Stimulated activated CD4-positive, alpha-beta T cell treated with anti-CD3 and anti-CD28 coated beads, TNF-alpha, amount 100 ng/mL, for 24 hours (primary cell): Measurements from ENCODE around the gene ROBO1.

Experiments used
- DNase-seq, 3 experiments: peaks; one replicate each; pipeline ENCODE4 v3.0.0-alpha.2; 2020; ENCODE audit warnings: low read depth in 3 of 3

The ROBO1 gene

DNA sequence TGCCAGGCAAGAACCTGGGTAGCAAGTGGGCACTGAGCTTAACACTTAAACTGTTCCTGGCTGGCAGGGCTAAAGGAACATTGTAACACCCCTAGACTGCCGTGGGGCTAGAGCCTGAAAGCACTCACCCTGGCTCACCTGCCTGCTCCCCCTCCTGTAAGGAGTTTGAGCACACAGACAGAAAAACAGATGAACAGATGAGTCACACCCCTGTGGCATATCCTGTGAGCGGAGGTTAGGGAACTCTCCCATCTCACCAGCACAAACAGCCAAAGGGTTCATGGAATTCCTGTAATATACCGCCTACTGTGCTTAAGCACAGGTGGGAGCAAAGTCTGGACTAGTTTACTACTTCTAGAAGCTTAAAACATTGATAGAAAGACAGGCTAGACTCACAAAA is 300.1 kb downstream of the ROBO1 start:
- no peak for DNase-seq

DNA sequence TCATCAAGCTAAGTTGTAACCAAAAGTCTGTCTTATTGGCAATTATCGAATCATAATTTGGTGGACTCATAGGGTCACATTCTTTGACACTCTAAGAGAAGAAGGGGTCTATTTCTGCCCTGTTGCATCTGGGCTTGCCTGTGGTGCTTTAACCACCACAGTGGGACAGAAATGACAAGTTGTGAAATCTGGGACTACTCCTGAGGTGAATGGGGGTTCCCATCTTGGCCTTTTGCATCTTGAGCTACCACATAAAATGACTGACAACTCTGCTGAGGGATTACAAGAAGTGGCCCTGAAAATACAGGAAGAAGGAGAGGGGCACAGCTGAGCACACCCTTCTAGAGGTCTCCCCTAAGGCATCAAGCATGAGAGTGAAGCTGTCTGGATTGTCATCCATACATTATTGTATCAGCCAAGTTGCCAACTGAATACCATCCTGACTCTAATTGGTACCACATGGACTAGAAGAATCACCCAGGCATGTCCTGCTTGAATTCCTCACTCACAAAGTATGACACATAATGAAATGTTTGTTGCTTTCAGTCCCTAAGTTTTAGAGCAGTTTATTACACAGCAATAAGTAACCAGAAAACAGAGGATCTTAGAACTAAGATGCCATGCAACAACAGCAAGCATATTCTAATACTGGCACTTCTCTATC is 306.5 kb downstream of the ROBO1 start:
- no peak for DNase-seq

DNA sequence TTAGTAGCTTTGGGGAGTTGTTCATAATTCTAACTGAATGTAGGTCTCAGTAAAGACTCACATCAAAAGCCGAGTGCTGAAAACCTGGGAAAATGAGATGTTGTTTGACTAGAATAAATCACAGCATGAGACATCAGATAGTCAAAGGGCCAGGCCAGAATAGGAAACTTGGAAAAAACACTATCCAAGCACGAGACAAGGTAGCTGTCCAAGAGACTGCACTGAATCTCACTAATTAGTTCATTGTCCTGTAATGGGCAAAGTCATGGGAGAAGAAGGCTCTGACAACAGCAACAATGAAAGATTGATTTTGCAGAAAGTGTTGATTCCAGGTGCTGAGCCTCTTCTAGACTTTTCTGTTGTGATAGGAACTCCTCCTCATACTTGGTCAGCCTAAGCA is 314.2 kb downstream of the ROBO1 start:
- DNase-seq = no peak

DNA sequence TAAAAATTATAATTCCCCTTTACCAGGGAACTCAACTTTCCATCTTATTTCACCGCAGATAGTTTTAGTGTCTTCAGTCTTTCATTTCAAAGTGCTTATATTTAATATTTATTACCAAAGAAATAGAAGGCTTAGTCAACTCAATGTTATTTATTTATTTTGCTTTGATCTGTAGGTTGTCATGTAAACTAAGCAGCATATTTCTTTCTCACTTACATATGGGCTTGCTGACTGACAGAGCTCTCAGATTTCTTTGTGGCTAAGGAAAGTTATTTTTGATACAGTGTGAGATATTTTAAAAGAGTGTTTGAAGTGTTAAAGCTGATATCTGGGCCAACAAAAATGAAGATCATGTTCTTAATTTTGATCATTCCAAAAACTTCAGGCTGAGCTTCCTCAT is 331.4 kb downstream of the ROBO1 start:
- no peak for DNase-seq

DNA sequence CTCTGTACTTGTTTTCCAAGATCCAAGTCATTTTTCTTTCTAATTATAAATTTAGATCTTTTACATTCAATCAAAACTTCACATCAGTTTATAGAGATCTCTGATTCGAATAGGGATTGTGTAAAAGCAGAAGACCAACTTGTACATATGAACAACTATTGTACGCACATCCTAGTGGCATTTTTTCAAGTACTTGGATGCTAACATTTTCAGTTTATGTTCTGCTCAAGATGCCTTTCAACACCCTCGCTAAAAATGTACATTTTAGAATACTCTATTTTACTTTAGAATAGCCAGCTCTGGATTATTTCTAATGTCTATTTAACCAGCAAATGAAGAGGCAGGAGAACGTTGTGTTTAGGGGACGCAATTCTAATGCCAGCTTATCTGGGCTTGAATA is 340.7 kb downstream of the ROBO1 start:
- DNase-seq = no peak

DNA sequence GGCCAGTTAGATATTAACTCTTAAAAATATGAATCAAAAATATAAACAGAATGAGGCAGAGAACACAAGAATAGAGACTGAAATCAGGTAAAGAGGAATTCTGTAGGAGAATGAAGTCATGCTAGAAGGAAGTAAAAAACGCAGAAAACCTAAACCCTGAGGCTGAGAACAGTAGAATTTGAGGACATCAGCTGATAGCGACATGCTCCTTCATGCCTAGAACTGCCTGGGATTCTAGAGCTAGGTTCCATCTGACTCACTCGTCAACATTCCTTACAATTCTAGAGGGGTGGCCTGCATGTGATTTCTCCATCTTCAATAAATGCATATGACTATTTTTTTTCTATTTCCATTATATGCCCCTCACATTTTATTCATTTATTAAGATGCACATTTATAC is 343.0 kb downstream of the ROBO1 start:
- DNase-seq = no peak

DNA sequence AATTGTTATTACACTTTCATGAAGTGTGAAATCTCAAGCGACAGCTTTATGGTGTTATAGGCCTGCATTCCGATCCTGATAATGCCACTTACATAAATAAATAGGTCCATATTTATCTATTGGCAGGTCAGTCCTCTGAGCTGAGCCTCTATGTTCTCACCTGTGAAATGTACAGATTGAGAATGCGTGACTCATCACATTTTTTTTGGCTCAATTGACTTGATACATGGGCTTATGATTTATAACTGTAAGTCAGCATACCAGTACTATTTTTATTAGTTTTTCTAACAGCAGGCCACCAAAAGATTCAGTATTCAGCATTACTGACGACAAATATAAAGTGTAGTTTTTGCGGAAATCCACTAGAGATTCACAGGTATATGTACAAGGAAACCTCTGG is 344.4 kb downstream of the ROBO1 start:
- DNase-seq = no peak

DNA sequence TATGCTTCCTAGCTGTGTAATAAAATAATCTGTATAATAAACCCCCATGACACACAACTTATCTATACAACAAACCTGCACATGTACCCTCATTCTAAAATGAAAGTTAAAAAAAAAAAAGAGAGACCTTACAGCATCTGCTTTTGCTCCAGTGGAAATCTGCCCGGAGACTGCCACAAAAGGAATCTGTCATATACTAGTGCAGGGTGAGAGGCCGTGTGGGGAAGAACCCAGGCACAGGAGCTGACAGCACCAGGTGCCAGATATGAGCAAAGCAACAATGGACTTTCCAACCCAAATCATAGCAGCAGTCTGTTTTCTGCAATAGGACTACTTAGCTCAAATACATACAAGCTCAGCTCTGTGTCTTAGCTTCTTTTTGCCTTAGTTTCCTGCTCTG is 346.5 kb downstream of the ROBO1 start:
- no peak for DNase-seq

DNA sequence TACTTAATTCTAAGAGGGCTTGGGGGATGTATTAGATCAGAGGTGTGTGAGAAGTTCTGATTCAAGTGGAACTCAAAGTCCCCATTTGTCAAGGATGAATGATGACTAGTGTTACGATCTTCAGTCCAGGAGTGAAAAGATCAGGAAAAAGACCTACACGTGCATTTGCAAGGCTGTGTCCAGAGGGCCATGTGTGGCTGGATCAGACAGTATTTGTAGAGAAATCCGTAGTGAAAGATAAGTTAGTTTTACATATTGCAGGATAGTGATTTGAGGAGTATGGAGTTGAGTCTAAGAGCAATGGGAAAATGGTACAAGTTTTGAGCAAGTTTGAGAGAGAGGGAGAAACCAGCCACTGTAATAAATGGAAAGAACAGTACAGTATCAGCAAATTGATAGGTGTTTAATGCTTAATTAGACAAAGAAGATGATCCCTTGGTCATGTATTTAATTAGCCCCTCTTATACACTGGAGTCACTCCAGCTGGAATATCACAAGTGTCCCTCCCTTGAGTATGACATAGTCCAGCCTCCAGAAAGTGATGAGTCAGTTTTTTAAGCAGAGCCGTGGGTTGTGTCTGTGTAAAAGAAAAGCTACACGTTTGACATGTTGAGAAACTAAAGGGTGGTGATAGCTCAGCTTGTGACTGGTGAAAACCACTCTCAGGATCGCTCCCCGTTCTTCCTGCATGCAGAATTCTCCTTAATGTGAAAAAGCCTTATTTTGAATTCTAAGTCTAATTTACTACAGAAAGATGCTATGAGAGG is 348.8 kb downstream of the ROBO1 start:
- DNase-seq = no peak

DNA sequence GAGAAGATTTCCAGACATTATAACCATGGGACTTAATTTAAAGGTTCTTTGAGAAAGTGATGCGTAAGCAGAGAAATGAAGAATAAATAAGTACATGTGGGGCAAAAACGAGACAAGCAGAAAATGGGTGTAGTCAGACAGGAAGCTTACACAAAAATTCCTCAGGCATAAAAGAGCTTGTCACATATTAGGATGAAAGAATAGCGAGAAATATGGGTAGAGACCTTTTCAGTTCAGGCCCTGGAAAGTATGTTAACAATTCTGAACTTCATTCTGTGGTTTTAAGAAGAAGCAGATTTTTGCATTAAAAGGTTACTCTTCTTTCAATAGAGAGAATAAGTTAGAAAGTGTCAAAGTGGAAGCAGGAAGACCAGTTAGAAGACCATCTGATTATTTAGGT is 352.4 kb downstream of the ROBO1 start:
- DNase-seq = no peak

DNA sequence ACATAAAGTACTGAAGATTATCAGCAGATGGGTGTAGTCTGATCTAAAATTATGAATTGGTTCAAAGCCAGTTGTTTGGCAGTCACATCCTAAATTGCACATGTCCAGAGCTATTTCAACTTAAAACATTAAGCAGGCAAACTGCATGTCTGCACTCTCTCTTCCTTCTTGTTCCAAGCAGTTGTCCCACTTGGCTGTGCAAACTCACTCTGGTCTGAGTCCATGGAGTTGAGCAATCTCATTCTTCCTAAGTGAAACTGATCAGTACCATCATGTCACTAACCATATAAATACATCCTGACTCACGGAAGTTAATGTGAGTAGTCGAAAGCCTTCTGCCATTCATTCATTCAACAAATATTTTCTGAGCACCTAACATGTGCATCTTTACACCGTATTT is 353.0 kb downstream of the ROBO1 start:
- no peak for DNase-seq

DNA sequence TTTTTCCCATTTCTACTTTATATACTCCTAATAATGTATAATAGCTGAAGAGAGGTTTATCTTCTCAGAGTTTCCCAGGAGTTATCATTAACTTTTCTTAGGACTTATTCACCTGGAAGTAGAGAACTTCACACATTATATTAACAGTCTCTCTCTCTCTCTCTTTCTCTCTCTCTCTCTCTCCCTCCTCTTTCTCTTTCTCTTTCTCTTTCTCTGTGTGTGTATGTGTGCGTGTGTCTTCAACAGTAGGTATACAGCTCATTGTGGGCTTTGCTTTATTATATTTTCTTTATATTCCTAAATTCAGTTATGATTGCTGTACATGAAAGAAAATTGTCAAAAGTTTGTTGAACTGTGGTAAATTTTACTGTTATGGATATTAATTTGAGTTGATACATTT is 353.8 kb downstream of the ROBO1 start:
- no peak for DNase-seq

DNA sequence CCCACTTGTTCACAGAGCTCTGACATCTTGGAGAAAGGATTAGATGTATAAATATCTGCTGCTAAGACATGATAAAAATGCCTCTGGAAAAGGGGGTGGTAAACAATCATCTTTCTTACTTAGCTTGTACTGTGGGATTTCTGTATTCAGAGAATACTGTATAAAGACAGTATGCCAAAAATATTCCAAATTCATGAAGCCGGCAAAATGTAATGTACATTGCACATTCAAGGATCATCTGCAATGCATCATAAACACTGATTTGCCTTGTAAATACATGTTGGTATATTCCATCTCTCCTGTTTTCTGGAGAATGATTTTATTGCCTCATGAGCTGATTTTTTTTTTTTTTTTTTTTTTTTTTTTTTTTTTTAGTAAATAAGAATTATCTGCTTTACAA is 355.3 kb downstream of the ROBO1 start:
- no peak for DNase-seq

DNA sequence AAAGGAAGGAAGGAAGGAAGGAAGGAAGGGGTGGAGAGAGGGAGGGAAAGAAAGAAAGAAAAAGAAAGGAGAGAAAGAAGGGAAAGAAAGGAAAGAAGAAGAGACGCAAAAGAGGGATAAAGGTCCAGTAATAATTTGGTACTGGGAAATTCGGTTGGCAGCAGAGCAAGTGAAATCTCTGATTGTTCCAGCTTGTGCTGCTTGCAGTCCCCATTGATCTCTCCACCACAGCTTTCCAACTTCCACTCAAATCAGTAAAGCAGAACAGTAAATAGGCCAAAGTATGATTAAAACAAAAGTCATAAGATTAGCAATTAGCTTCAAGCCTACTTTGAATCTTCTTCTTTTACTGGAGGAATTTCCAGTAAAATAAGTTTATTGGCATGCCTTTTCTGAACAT is 357.2 kb downstream of the ROBO1 start:
- no peak for DNase-seq

DNA sequence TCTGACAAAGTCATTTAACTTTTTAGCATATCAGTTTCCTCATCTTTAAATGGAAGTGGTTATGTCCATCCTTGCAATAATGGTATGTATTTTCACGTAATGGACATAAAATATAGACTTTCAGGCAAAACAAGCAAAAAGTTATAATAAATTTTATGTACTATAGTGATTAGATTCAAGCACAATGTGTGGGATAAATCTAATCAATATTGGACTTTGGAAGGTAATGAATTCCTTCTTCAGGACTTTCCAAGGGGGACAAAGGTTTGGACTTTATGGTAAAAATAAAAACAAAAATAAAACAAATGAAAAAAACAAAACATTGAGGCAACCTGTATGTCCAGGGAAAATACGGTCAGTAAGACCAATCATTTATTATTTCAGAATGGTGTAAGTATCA is 357.7 kb downstream of the ROBO1 start:
- DNase-seq = no peak

DNA sequence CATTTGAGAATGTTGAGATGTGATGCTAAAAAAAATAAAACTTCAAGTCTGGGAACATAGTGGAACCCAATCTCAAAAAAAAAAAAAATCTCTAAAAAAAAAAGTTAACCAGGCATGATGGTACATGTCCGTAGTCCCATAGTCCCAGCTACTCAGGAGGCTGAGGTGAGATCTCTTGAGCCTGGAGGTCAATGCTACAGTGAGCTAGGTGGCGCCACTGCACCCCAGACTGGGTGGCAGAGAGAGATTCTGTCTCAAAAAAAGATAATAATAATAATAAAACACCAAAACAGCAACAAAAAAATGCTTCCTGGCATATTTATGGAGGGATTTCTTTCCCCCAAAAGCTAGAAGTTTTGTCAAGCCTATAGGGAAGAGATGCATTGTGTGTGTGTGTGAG is 361.6 kb downstream of the ROBO1 start:
- no peak for DNase-seq

DNA sequence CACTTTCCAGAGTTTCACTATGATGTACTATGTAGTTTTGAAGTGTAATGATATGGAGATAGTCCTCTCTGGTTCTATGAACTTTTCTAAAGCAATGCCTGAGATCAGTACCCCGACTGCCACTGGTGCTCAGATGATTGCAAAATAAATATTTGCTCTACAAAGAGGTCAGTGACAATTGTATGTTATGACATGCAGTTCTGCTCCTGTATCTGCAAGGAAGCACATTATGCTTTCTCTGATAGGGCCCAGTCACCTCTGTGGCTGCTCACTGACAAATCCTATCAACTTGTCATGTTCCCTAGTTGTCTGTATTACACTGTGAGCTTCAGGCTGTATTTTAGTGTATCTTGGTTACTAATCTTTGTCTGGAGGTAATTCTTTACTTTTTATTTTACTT is 362.6 kb downstream of the ROBO1 start:
- DNase-seq = no peak

DNA sequence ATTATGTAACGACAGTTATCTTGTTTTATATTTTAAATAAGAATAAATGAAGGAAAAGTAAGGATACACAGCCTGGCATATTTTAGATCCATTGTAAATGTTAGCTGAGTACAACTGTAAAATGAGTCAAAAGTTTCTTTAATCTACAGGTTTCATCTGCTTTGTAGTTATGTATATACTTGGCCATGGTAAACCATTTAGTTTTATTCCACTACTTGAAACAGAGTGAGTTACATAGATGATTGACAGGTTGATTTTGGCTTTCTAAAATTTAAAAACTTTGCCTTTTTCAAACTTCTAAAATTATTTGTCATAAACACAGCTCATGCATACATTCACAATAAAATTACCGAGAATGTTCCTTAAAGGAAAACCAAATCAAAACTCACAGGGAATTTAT is 371.2 kb downstream of the ROBO1 start:
- no peak for DNase-seq

DNA sequence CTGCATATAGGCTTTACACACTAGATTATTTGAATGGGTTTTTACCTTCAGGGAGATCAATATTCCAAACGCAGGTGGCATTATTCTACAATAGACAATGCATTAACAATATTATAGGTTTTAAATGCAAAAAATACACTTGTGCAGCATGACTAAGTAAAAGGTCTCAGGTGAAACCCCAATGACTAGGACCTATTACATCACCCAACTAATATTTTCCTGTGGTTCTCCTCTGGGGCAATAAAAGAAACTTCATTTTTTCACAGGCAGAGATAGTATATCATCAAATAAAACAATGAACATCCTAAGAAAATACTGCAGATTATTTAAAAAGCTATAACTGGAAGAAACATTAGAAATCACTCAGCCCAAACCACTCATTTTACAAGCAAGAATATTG is 375.3 kb downstream of the ROBO1 start:
- no peak for DNase-seq

DNA sequence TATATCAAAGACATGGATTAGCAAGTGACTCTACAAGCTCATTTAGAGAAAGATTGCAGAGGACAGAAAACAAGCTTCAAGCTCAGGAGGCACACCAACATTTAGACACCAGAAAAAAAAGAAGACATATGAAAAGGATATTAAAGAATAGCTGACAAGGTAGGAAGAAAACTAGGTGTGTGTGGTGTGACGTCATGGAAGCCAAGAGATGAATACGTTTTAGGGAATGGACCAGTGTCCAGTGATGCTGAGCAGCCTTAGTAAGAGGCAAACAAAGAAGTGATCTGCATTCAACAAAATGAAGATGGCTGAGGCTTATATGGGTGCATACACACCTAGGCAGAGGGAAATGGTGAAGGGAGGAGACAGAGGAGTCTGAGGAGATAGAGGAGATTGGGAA is 377.4 kb downstream of the ROBO1 start:
- DNase-seq = no peak

DNA sequence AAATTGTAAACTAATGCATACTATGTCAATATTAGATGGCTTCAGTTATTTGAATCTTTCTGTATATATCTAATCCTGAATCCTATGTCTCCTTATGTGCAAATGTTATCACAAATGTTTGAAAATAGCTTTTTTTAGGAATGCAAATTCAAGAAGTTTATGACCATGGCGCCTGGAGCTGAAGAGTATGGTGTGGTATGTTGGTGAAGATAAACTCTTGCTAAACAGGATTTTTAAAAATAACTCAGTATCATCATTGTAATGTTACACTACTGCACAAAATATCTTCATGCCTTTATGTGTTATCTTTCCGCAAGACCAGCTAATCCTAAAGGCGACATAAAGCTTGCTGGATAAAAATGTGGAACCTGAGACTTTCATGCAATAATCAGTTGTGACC is 382.6 kb downstream of the ROBO1 start:
- no peak for DNase-seq

DNA sequence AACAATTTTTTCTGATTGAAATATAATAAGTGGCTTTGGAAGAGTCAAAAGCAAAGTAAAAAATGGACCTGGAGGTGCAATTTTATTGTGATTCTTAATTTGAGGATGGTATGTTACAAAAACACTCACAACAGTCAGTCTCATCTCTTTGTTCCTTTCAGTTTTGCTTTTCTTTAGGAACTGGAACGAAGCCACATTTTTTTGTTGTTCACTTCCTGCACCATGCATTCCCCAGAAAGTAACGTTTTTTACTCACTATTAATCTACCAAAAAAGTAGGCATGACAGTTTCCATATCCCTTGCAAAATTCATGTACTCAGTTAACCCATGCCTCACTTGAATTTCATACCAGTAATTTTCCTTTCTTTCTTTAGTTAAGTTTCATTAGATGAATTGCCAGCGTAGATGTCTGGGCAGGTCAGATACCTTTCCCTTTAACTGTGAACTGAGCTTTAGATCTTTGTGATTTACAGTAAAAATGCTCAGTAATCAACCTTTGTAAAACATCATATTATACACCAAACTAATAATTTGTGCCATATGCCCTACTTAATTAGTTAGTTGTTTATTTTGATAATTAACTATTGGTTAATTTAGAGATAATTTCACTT is 384.3 kb downstream of the ROBO1 start:
- no peak for DNase-seq

DNA sequence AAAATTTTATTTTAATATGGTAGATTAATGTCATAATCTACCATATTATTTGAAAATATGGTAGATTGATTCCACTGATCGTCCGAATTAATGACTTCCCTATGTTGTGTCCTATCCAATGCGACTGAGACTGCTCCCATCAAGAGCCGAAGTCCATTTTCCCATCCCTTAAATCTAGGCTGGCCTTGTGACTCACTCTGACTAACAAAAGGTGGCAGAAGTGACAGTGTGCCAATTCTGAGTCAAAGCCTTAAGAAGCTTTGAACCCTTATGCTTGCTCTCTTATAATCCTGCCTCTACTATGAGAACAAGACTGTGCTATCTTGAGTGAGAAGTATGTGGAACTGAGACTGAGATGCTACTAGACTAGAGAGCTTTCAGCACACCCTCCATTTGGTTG is 387.2 kb downstream of the ROBO1 start:
- DNase-seq = no peak
